ENCODE results near the gene C11orf98. TPM values are rescaled to one million over a fixed set of nuclear protein-coding genes. Genes with fewer than 3 reads are reported as not detected.

C11orf98 gene
- total and polyA plus RNA-seq, 2 donors (not counting 3 experiments of a cell fraction or from before 2014, with no cell fraction given), result 39.5 to 61.0 TPM

- H3K27ac ChIP-seq (ENCODE audit: insufficient read depth, low read depth, low read length), result no peak overlapping the region
- H3K4me1 ChIP-seq (ENCODE audit: control insufficient read depth, extremely low read depth, insufficient read depth, low read length), result peaks cover 13% of the 10 kb centered on the region
- H3K9me1 ChIP-seq (replicated peaks; ENCODE audit: control insufficient read depth, extremely low read depth, insufficient read depth, low read length), result no peaks in the 10 kb centered on the region
- H2AFZ ChIP-seq (ENCODE audit: low read depth, low read length), result no peak overlapping the region
- H3K9me3 ChIP-seq (replicated peaks; ENCODE audit: control insufficient read depth, insufficient read depth, low read length), result no peaks in the 10 kb centered on the region
- BruUV-seq (replicated peaks), result no TSS peak
- no peaks in the 10 kb centered on the region for H4K20me1 ChIP-seq (replicated peaks; ENCODE audit: control insufficient read depth, extremely low read depth, insufficient read depth, low read length)
- dilution Hi-C loops (cut with MboI; ENCODE audit: extremely low pct_ligation_motif_present, low sequenced_read_pairs), result no loop called here
- intact Hi-C loops (cut with micrococcal nuclease), result no loop called here
- DNase-seq (ENCODE audit: low read depth, low spot score) (no peak), FAIRE-seq (no peak)
- H3K36me3 ChIP-seq (ENCODE audit: control insufficient read depth in 2 of 2, extremely low read depth in 1 of 2, insufficient read depth in 2 of 2, low read length in 2 of 2), result no peaks in the 10 kb centered on the region
- H3K27me3 ChIP-seq (ENCODE audit: control insufficient read depth in 2 of 2, insufficient read depth in 2 of 2, low read length in 2 of 2), result no peaks in the 10 kb centered on the region
- ChIA-PET POLR2A (no interaction called here), CTCF (interaction anchor here (2.5 kb wide), 1 partner anchor 21 kb away, joined by 8 read pairs; no protein-coding TSS in a partner anchor)
- no peak overlapping the region for H3K4me2 ChIP-seq (ENCODE audit: insufficient read depth, low read length)
- no peaks in the 10 kb centered on the region for H3K79me2 ChIP-seq (ENCODE audit: control insufficient read depth, insufficient read depth, low read length)
- TF ChIP-seq CTCF (IDR thresholded peaks at IDR 0.05; ENCODE audit: extremely low read depth in 1 of 2, insufficient read depth in 1 of 2, low read depth in 1 of 2, low read length in 2 of 2) (no peak), GATA2 (IDR thresholded peaks at IDR 0.05; ENCODE audit: insufficient read depth, insufficient read length, low read depth, low read length) (no peak), JUN (IDR thresholded peaks at IDR 0.05; ENCODE audit: borderline replicate concordance, insufficient read depth, insufficient read length, low read depth) (no peak), POLR2AphosphoS5 (IDR thresholded peaks at IDR 0.05; ENCODE audit: insufficient read depth, low read depth, low read length) (no peak), MAX (IDR thresholded peaks at IDR 0.05; ENCODE audit: insufficient read depth, insufficient read length) (no peak), EZH2 (IDR thresholded peaks at IDR 0.05; ENCODE audit: borderline replicate concordance, low read depth, low read length, severe bottlenecking) (no peak), POLR2A (IDR thresholded peaks at IDR 0.05; ENCODE audit: low read depth, low read length) (no peak), FOS (IDR thresholded peaks at IDR 0.05; ENCODE audit: borderline replicate concordance, insufficient read depth, low read length) (no peak), MYC (IDR thresholded peaks at IDR 0.05; ENCODE audit: low read depth, low read length) (no peak)
- no peak overlapping the region for H3K4me3 ChIP-seq (replicated peaks in 1 of 3; ENCODE audit: insufficient read depth in 1 of 3, low read depth in 1 of 3, low read length in 3 of 3)
- H3K9ac ChIP-seq (replicated peaks; ENCODE audit: extremely low read depth, insufficient read depth, low read length), result no peak overlapping the region
Observed at GRCh38 chr11:62702246-62702645, 37.2 kb upstream of the C11orf98 start.

All from endothelial cell of umbilical vein (primary cell).